Calu3 (cell line): ENCODE measurements around the gene ABCG5. TPM values are rescaled to one million over a fixed set of nuclear protein-coding genes. Genes with fewer than 3 reads are reported as not detected.

Source experiments
- Bru-seq: library from RNA; stranded (reverse); fragments of 400-500 nt; gene quantifications from one replicate; lab custom pipeline; 2021; lab: Mats Ljungman, UMichigan
- BruChase-seq, 2 experiments: library from RNA; stranded (reverse); fragments of 400-500 nt; gene quantifications; one replicate each; lab custom pipeline; 2021; lab: Mats Ljungman, UMichigan
- BruUV-seq: library from RNA; stranded (reverse); fragments of 400-500 nt; replicated peaks from 2 replicates; lab custom pipeline; 2021; lab: Mats Ljungman, UMichigan
- CTCF ChIA-PET: fragments of 300-600 bp; sonication (Branson Sonifier 250); formaldehyde crosslinking; loops from one replicate; lab custom pipeline; 2022; ENCODE audit warnings: antibody characterized with exemption; lab: Charles Lee
- DNase-seq: peaks from one replicate; pipeline ENCODE4 v3.0.0; 2022
- H3K27ac Mint-ChIP-seq: one replicate; pipeline ENCODE4 v1.8.0; 2022; ENCODE audit warnings: mixed read lengths; ENCODE audit not compliant: unreplicated experiment
- H3K27me3 Mint-ChIP-seq: one replicate; pipeline ENCODE4 v1.8.0; 2022; ENCODE audit warnings: mixed read lengths; ENCODE audit not compliant: unreplicated experiment
- H3K36me3 Mint-ChIP-seq: one replicate; pipeline ENCODE4 v1.8.0; 2022; ENCODE audit warnings: mild to moderate bottlenecking, moderate library complexity, mixed read lengths; ENCODE audit not compliant: insufficient read depth, unreplicated experiment
- H3K4me1 Mint-ChIP-seq: one replicate; pipeline ENCODE4 v1.8.0; 2022; ENCODE audit warnings: mild to moderate bottlenecking, low read depth, mixed read lengths; ENCODE audit not compliant: unreplicated experiment
- H3K4me3 Mint-ChIP-seq: one replicate; pipeline ENCODE4 v1.8.0; 2022; ENCODE audit warnings: mild to moderate bottlenecking, low read depth, moderate library complexity, mixed read lengths; ENCODE audit not compliant: unreplicated experiment
- H3K9me3 Mint-ChIP-seq: one replicate; pipeline ENCODE4 v1.8.0; 2022; ENCODE audit warnings: low read depth, mixed read lengths; ENCODE audit not compliant: unreplicated experiment
- CTCF ChIP-seq: fragments of 200-600 bp; IDR thresholded peaks from one replicate; pipeline ENCODE4 v1.8.0; 2022; ENCODE audit warnings: antibody characterized with exemption; ENCODE audit not compliant: unreplicated experiment
- intact Hi-C: fragments of 100-400 bp; cut with micrococcal nuclease; formaldehyde crosslinking; loops from one replicate; pipeline ENCODE4 v1.10.0; 2022; ENCODE audit not compliant: unreplicated experiment
- long read RNA-seq: library from polyadenylated mRNA; stranded (forward); transcript quantifications from one replicate; pipeline ENCODE4 v2.0.0, GENCODE V29; 2022
- total RNA-seq: library from RNA; stranded (reverse); gene quantifications from 2 replicates; pipeline ENCODE4 v1.2.3, GENCODE V29; 2022

ABCG5 gene
- 0.66 and 1.0 TPM in 2 replicates for total RNA-seq
- percentile 30 among the genes with signal in this experiment for Bru-seq, nascent RNA
- BruChase-seq, experiment 1, labeled RNA remaining after a 6-hour chase = percentile 16 among the genes with signal in this experiment
- BruChase-seq, experiment 2, labeled RNA remaining after a 2-hour chase = percentile 22 among the genes with signal in this experiment
- long read RNA-seq, partial matches to known transcripts = 4 of 5 reads
- long read RNA-seq, other reads (novel, unspliced or antisense) = 1 of 5 reads

- BruUV-seq = no TSS peak
- no peaks in the 10 kb centered on the region for H3K36me3 Mint-ChIP-seq
- intact Hi-C loops = no loop called here
- DNase-seq = no peak
- no peaks in the 10 kb centered on the region for H3K27me3 Mint-ChIP-seq
- H3K4me1 Mint-ChIP-seq = no peaks in the 10 kb centered on the region
- no peaks in the 10 kb centered on the region for H3K9me3 Mint-ChIP-seq
- no peak within 1 kb of the TSS for H3K4me3 Mint-ChIP-seq
- CTCF ChIA-PET = no interaction called here
- TF ChIP-seq CTCF = no peak
- no peak within 1 kb of the TSS for H3K27ac Mint-ChIP-seq
Observed at GRCh38 chr2:43838560-43839267, at the start of gene ABCG5, which contains the start of gene ABCG8. TSS of gene ABCG5 (minus strand) at chr2:43838839. CDS start at chr2:43838679, 160 bp downstream. TSS of gene ABCG8 (plus strand) at chr2:43838971. CDS start at chr2:43839054, 83 bp downstream.

GRCh38 chr2:43887176-43887575 is 48.5 kb upstream of the ABCG5 start:
- no peak for TF ChIP-seq CTCF
- CTCF ChIA-PET = interaction anchor here (0.7 kb wide), 1 partner anchor 41 kb away, joined by 6 read pairs; no protein-coding TSS in a partner anchor

GRCh38 chr2:43885132-43885632 is 46.5 kb upstream of the ABCG5 start:
- Mint-ChIP-seq H3K4me3 (no peak overlapping the region), H3K27me3 (no peaks in the 10 kb centered on the region), H3K4me1 (no peaks in the 10 kb centered on the region), H3K36me3 (peaks cover 48% of the 10 kb centered on the region), H3K27ac (no peak overlapping the region), H3K9me3 (no peaks in the 10 kb centered on the region)
- intact Hi-C loops = loop anchor here (10.0 kb wide), 1 partner anchor 280 kb away; no protein-coding TSS in a partner anchor
- TF ChIP-seq CTCF = no peak
- CTCF ChIA-PET = no interaction called here
- DNase-seq = no peak
- BruUV-seq = no TSS peak

More at GRCh38 chr2:43887176-43887575, 48.5 kb upstream of the ABCG5 start:
- no peak for DNase-seq
- BruUV-seq = no TSS peak
- no peaks in the 10 kb centered on the region for H3K4me1 Mint-ChIP-seq
- intact Hi-C loops = loop anchor here (10.0 kb wide), 1 partner anchor 282 kb away; no protein-coding TSS in a partner anchor
- peaks cover 47% of the 10 kb centered on the region for H3K36me3 Mint-ChIP-seq
- no peaks in the 10 kb centered on the region for H3K27me3 Mint-ChIP-seq
- no peaks in the 10 kb centered on the region for H3K9me3 Mint-ChIP-seq
- H3K4me3 Mint-ChIP-seq = no peak overlapping the region
- H3K27ac Mint-ChIP-seq = no peak overlapping the region

GRCh38 chr2:43884689-43885088 is 46.0 kb upstream of the ABCG5 start:
- Mint-ChIP-seq H3K4me1 (no peaks in the 10 kb centered on the region), H3K36me3 (peaks cover 43% of the 10 kb centered on the region), H3K27me3 (no peaks in the 10 kb centered on the region), H3K4me3 (no peak overlapping the region), H3K9me3 (no peaks in the 10 kb centered on the region), H3K27ac (no peak overlapping the region)
- TF ChIP-seq CTCF = no peak
- BruUV-seq = no TSS peak
- intact Hi-C loops = loop anchor here (10.0 kb wide), 1 partner anchor 280 kb away; no protein-coding TSS in a partner anchor
- CTCF ChIA-PET = no interaction called here
- no peak for DNase-seq
